Astrocyte (in vitro differentiated cells and primary cell): ENCODE measurements around the gene GOLGA7B.

Experiments
- EZH2 ChIP-seq: IDR thresholded peaks from 2 replicates; pipeline ENCODE4 v1.6.1; 2012; ENCODE audit warnings: mild to moderate bottlenecking, low read length, inconsistent platforms; ENCODE audit not compliant: insufficient read depth
- TF ChIP-seq, protein P1 (sequence below): IDR thresholded peaks from 2 replicates; pipeline ENCODE4 v1.5.1; 2011; ENCODE audit warnings: low read depth, mild to moderate bottlenecking, inconsistent platforms, low read length, moderate library complexity; ENCODE audit not compliant: insufficient read depth

DNA sequence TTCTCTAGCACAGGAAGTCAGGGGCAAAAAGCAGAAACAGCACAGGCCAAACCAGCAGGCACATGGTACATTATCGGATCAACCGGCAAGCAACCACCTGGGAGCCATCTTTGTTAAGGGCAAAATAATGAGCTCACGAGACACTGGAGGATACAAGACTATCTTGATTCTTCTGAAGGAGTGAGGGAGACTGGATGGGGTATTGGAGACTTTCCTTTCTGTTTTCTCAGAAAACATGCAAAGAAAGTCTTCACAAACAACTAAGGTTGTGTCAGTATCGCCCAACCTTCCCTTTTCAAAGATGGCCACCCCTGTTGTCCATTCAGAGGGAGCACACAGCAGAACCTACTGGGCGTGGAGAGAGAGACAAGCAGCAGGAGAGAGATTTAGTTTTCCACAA, 29.6 kb downstream of the GOLGA7B start:
- TF ChIP-seq EZH2, result no peak
- TF ChIP-seq, protein P1, sequence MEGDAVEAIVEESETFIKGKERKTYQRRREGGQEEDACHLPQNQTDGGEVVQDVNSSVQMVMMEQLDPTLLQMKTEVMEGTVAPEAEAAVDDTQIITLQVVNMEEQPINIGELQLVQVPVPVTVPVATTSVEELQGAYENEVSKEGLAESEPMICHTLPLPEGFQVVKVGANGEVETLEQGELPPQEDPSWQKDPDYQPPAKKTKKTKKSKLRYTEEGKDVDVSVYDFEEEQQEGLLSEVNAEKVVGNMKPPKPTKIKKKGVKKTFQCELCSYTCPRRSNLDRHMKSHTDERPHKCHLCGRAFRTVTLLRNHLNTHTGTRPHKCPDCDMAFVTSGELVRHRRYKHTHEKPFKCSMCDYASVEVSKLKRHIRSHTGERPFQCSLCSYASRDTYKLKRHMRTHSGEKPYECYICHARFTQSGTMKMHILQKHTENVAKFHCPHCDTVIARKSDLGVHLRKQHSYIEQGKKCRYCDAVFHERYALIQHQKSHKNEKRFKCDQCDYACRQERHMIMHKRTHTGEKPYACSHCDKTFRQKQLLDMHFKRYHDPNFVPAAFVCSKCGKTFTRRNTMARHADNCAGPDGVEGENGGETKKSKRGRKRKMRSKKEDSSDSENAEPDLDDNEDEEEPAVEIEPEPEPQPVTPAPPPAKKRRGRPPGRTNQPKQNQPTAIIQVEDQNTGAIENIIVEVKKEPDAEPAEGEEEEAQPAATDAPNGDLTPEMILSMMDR, result no peak
